Vagina (tissue), 2 donors: ENCODE data around the gene PCGF3. TPM values are rescaled to one million over a fixed set of nuclear protein-coding genes. Genes with fewer than 3 reads are reported as not detected.
"Not testable (repeated sequence)": the region's sequence is repeated elsewhere in the genome, so short reads cannot be mapped to it uniquely, and the experiment has no call there.

Experiments used
- DNase-seq, 2 donors: peaks; one replicate each; pipeline ENCODE4 v3.0.0-alpha.2; 2017; ENCODE audit errors: extremely low spot score in 2 of 2
- H3K27ac ChIP-seq: fragments of 200-600 bp; sonication (generic); one replicate; pipeline ENCODE4 v1.5.1; 2019
- H3K27me3 ChIP-seq: fragments of 200-600 bp; sonication (generic); one replicate; pipeline ENCODE4 v1.5.1; 2019
- H3K36me3 ChIP-seq, 2 donors: fragments of 200-600 bp; sonication (generic); one replicate each; pipeline ENCODE4 v1.5.1; 2017 to 2019
- H3K4me1 ChIP-seq: fragments of 200-600 bp; sonication (generic); one replicate; pipeline ENCODE4 v1.5.1; 2019
- H3K4me3 ChIP-seq, 2 donors: fragments of 200-600 bp; sonication (generic); 1 replicate in 1 of 2; 2 replicates in 1 of 2; pipeline ENCODE4 v1.5.1; 2016 to 2019
- H3K9me3 ChIP-seq: fragments of 200-600 bp; sonication (generic); one replicate; pipeline ENCODE4 v1.5.1; 2019
- POLR2A ChIP-seq, 2 donors: fragments of 450-650 bp; IDR thresholded peaks; one replicate each; pipeline ENCODE4 v1.6.1; 2017; ENCODE audit warnings: antibody characterized with exemption in 2 of 2, mild to moderate bottlenecking in 2 of 2, moderate library complexity in 2 of 2
- POLR2AphosphoS5 ChIP-seq, 2 donors: sonication (generic); formaldehyde crosslinking; IDR thresholded peaks; one replicate each; pipeline ENCODE4 v1.9.0; 2017; ENCODE audit warnings: antibody characterized with exemption in 2 of 2, mild to moderate bottlenecking in 2 of 2, low read depth in 1 of 2; ENCODE audit not compliant: insufficient read depth in 1 of 2
- intact Hi-C: fragments of 100-400 bp; cut with DNase I; formaldehyde crosslinking; loops from one replicate; pipeline ENCODE4 v1.15.1; 2023
- total RNA-seq: library from RNA; depleted of rRNA; stranded (reverse); fragments of >200 nt; gene quantifications from one replicate; pipeline ENCODE4 v1.2.3, GENCODE V29; 2016
- TF ChIP-seq, protein P1 (sequence below), 3 experiments: fragments of 450-650 bp in 2 of 3; fragments of 200-600 bp in 1 of 3; sonication (generic) in 1 of 3; IDR thresholded peaks; one replicate each; pipeline ENCODE4 v1.5.1; 2017 to 2019; ENCODE audit warnings: antibody characterized with exemption in 3 of 3, mild to moderate bottlenecking in 2 of 3, moderate library complexity in 2 of 3

The PCGF3 gene
- total RNA-seq, 1 donor from 2014 or later = 64.8 TPM

DNA sequence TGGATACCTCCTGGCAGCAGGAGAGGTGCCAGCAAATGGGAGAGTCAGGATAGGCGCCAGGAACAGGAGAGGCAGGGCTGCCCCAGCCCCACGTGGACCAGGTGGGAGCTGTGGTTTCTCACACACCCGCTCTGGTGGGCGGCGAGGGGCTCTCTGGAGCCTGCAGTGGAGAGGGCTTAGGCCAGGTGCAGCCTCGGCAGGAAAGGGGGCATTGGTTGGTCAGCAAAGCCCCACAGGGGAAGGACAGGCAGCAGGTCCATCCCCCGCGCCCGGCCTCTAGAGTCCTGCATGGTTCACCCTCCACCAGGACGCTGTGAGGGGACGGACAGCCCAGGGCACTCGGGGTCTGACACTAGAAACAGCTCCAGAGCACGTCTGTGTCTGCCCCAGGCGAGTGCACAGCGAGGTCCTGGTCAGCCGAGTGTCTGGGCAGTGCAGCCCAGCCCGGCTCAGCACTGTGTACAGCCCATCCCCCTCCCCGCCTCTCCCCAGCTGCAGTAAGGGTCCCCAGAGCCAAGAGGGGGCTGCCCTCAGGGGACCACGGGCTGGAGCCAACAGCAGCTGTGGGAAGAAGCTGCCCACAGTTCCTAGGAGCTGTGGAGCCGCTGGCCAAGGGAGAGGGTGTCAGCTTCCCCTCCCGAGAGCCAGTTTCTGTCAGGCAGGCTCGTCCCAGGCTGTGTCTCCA lies 39.7 kb upstream of the PCGF3 start:
- TF ChIP-seq POLR2A (IDR thresholded peaks at IDR 0.05) (no peak), POLR2AphosphoS5 (IDR thresholded peaks at IDR 0.05; ENCODE audit: insufficient read depth in 1 of 2, low read depth in 1 of 2) (no peak)
- TF ChIP-seq, protein P1, sequence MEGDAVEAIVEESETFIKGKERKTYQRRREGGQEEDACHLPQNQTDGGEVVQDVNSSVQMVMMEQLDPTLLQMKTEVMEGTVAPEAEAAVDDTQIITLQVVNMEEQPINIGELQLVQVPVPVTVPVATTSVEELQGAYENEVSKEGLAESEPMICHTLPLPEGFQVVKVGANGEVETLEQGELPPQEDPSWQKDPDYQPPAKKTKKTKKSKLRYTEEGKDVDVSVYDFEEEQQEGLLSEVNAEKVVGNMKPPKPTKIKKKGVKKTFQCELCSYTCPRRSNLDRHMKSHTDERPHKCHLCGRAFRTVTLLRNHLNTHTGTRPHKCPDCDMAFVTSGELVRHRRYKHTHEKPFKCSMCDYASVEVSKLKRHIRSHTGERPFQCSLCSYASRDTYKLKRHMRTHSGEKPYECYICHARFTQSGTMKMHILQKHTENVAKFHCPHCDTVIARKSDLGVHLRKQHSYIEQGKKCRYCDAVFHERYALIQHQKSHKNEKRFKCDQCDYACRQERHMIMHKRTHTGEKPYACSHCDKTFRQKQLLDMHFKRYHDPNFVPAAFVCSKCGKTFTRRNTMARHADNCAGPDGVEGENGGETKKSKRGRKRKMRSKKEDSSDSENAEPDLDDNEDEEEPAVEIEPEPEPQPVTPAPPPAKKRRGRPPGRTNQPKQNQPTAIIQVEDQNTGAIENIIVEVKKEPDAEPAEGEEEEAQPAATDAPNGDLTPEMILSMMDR (IDR thresholded peaks at IDR 0.05) = no peak
- Histone ChIP-seq H3K9me3 (no peaks in the 10 kb centered on the region), H3K27ac (no peak overlapping the region), H3K4me1 (peaks cover 17% of the 10 kb centered on the region), H3K4me3 (no peak overlapping the region), H3K27me3 (no peaks in the 10 kb centered on the region), H3K36me3 (peaks cover 0 to 2% of the 10 kb centered on the region in 2 donors)
- intact Hi-C loops = no loop called here
- DNase-seq = no peak

- H3K27me3 ChIP-seq = no peaks in the 10 kb centered on the region
- no peak overlapping the region for H3K27ac ChIP-seq
- no peak overlapping the region for H3K4me3 ChIP-seq
- TF ChIP-seq POLR2AphosphoS5 (IDR thresholded peaks at IDR 0.05; ENCODE audit: insufficient read depth in 1 of 2, low read depth in 1 of 2) (no peak), POLR2A (IDR thresholded peaks at IDR 0.05) (no peak)
- TF ChIP-seq, protein P1 (IDR thresholded peaks at IDR 0.05) = no peak
- peaks cover 0 to 7% of the 10 kb centered on the region in 2 donors for H3K36me3 ChIP-seq
- no peak for DNase-seq
- no peaks in the 10 kb centered on the region for H3K9me3 ChIP-seq
- intact Hi-C loops = no loop called here
- peaks cover 17% of the 10 kb centered on the region for H3K4me1 ChIP-seq
Measured at GRCh38 chr4:666436-666810, 39.2 kb upstream of the PCGF3 start.

- no peaks in the 10 kb centered on the region for H3K9me3 ChIP-seq
- intact Hi-C loops = no loop called here
- peaks cover 17% of the 10 kb centered on the region for H3K4me1 ChIP-seq
- H3K27ac ChIP-seq = no peak overlapping the region
- H3K4me3 ChIP-seq = no peak overlapping the region
- TF ChIP-seq POLR2A (IDR thresholded peaks at IDR 0.05) (no peak), POLR2AphosphoS5 (IDR thresholded peaks at IDR 0.05; ENCODE audit: insufficient read depth in 1 of 2, low read depth in 1 of 2) (no peak)
- TF ChIP-seq, protein P1 (IDR thresholded peaks at IDR 0.05) = no peak
- no peak for DNase-seq
- H3K36me3 ChIP-seq = peaks cover 0 to 13% of the 10 kb centered on the region in 2 donors
- H3K27me3 ChIP-seq = no peaks in the 10 kb centered on the region
Measured at GRCh38 chr4:666822-667544, 38.6 kb upstream of the PCGF3 start.

GRCh38 chr4:667545-667925 lies 38.1 kb upstream of the PCGF3 start:
- no peak overlapping the region for H3K27ac ChIP-seq
- intact Hi-C loops = no loop called here
- peaks cover 17% of the 10 kb centered on the region for H3K4me1 ChIP-seq
- H3K36me3 ChIP-seq = peaks cover 0 to 18% of the 10 kb centered on the region in 2 donors
- H3K4me3 ChIP-seq = no peak overlapping the region
- no peaks in the 10 kb centered on the region for H3K27me3 ChIP-seq
- TF ChIP-seq POLR2A (IDR thresholded peaks at IDR 0.05) = no peak
- TF ChIP-seq, protein P1 (IDR thresholded peaks at IDR 0.05) = no peak
- no peak for TF ChIP-seq POLR2AphosphoS5 (IDR thresholded peaks at IDR 0.05; ENCODE audit: insufficient read depth in 1 of 2, low read depth in 1 of 2)
- DNase-seq = no peak
- no peaks in the 10 kb centered on the region for H3K9me3 ChIP-seq

GRCh38 chr4:668219-668618 lies 37.4 kb upstream of the PCGF3 start:
- intact Hi-C loops, H3K27ac ChIP-seq, H3K4me3 ChIP-seq, H3K27me3 ChIP-seq, H3K9me3 ChIP-seq, DNase-seq: not testable (repeated sequence)
- peaks cover 0 to 23% of the 10 kb centered on the region in 2 donors for H3K36me3 ChIP-seq
- H3K4me1 ChIP-seq = peaks cover 18% of the 10 kb centered on the region

DNA sequence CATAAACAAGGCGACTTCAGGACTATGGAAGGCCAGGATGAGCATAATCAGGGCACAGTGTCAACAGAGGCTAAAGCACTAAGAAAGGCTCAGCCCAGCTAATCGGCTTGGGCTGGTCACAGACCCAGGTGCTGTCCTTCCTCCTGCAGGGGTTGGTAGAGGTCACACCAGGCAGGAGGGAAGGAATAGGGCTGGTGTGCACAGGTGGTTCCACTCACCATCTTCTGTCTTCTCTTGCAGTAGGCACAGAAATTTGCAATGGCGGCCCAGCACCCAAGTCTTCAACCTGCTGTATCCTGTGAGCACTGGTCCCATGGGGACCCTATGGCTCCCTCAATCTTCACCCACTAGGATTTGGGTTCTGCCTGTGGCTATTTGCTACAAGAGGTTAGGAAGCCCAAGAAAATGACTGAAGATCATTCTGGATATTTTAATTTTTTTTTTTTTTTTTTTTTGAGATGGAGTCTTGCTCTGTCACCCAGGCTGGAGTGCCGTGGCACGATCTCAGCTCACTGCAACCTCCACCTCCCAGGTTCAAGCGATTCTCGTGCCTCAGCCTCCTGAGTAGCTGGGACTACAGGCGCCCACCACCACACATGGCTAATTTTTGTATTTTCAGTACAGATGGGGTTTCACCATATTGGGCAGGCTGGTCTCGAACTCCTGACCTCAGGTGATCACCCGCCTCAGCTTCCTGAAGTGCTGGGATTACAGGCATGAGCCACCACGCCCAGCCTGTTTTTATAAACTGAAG lies 35.6 kb upstream of the PCGF3 start:
- not testable (repeated sequence) for H3K27me3 ChIP-seq, H3K4me3 ChIP-seq, H3K27ac ChIP-seq, H3K9me3 ChIP-seq, DNase-seq
- H3K36me3 ChIP-seq = peaks cover 0 to 23% of the 10 kb centered on the region in 2 donors
- peaks cover 14% of the 10 kb centered on the region for H3K4me1 ChIP-seq
- intact Hi-C loops = loop anchor here (5.0 kb wide), 1 partner anchor 112 kb away; no protein-coding TSS in a partner anchor
